Measurements from ENCODE around the gene DENND4A.
A peak's percentile ranks its signal among the peaks of the same experiment; 100 is the strongest.
"Not testable (repeated sequence)": the region's sequence is repeated elsewhere in the genome, so short reads cannot be mapped to it uniquely, and the experiment has no call there.

Gene DENND4A

DNA sequence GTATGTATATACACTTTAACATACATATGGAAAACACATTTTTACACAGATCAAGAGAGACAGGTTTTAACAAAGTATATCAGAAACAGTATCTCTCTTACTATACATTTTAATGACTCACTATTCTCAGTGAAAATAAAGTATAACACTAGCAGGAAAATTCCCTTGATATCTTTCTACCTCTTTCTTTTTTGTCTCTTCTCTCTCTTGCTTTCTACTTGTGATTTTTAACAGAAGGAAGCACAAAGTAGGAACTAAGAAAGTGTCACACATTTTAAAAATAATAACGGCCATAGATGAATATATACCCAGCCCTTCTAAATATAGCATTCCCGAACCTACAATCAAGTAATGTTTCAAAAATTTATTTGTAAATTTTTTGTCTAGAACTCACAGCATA is 4.8 kb downstream of the DENND4A start:
- no peak for DNase-seq (ENCODE audit: extremely low spot score)
- ChIA-PET CTCF (interaction anchor here (0.5 kb wide), 1 partner anchor 18 kb away, joined by 3 read pairs; no protein-coding TSS in a partner anchor), POLR2A (no interaction called here)
- no peak for TF ChIP-seq SP1 (IDR thresholded peaks at IDR 0.05)
- no peak for TF ChIP-seq ELF4 (IDR thresholded peaks at IDR 0.05)
- TF ChIP-seq FOXA1 (IDR thresholded peaks at IDR 0.05), result no peak
- no peak for TF ChIP-seq FOXM1 (IDR thresholded peaks at IDR 0.05; ENCODE audit: borderline replicate concordance)
- TF ChIP-seq HDGF (IDR thresholded peaks at IDR 0.05; ENCODE audit: borderline replicate concordance), result no peak
- no peak for TF ChIP-seq L3MBTL2 (conservative IDR thresholded peaks at IDR 0.05)
- no peak for TF ChIP-seq ARNT (IDR thresholded peaks at IDR 0.05)
- no peak for TF ChIP-seq FOXK2 (IDR thresholded peaks at IDR 0.05)
- no peak for TF ChIP-seq TARDBP (IDR thresholded peaks at IDR 0.05)
- no peak for TF ChIP-seq SUZ12 (IDR thresholded peaks at IDR 0.05)
- TF ChIP-seq, protein P1, sequence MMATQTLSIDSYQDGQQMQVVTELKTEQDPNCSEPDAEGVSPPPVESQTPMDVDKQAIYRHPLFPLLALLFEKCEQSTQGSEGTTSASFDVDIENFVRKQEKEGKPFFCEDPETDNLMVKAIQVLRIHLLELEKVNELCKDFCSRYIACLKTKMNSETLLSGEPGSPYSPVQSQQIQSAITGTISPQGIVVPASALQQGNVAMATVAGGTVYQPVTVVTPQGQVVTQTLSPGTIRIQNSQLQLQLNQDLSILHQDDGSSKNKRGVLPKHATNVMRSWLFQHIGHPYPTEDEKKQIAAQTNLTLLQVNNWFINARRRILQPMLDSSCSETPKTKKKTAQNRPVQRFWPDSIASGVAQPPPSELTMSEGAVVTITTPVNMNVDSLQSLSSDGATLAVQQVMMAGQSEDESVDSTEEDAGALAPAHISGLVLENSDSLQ (IDR thresholded peaks at IDR 0.05), result no peak
- no peak for TF ChIP-seq CTBP1 (IDR thresholded peaks at IDR 0.05; ENCODE audit: borderline replicate concordance)
- TF ChIP-seq LEF1 (IDR thresholded peaks at IDR 0.05; ENCODE audit: borderline replicate concordance), result no peak
- no peak for TF ChIP-seq ZNF384 (IDR thresholded peaks at IDR 0.05)
- no peak for TF ChIP-seq NFRKB (IDR thresholded peaks at IDR 0.05)
- no peak for TF ChIP-seq BHLHE40 (IDR thresholded peaks at IDR 0.05; ENCODE audit: borderline replicate concordance)

DNA sequence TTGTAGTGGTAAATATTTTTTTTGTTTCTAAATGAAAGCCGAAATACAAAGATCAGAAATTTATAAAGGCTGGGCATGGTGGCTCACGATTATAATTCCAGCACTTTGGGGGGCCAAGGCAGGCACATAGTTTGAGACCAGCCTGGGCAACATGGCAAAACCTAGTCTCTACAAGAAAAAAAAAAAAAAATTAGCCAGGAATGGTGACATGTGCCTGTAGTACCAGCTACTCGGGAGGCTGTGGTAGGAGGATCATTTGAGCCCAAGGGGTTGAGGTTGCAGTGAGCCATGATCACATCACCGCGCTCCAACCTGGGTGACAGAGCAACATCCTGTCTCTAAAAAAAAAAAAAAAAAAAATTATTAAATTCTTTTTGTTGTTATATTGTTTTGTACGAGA is 6.9 kb downstream of the DENND4A start:
- TF ChIP-seq HDGF (IDR thresholded peaks at IDR 0.05; ENCODE audit: borderline replicate concordance) (no peak), ZNF384 (IDR thresholded peaks at IDR 0.05) (no peak), NFRKB (IDR thresholded peaks at IDR 0.05) (no peak), SUZ12 (IDR thresholded peaks at IDR 0.05) (no peak), L3MBTL2 (conservative IDR thresholded peaks at IDR 0.05) (no peak)
- ChIA-PET POLR2A (no interaction called here), CTCF (no interaction called here)
- no peak for DNase-seq (ENCODE audit: extremely low spot score)

DNA sequence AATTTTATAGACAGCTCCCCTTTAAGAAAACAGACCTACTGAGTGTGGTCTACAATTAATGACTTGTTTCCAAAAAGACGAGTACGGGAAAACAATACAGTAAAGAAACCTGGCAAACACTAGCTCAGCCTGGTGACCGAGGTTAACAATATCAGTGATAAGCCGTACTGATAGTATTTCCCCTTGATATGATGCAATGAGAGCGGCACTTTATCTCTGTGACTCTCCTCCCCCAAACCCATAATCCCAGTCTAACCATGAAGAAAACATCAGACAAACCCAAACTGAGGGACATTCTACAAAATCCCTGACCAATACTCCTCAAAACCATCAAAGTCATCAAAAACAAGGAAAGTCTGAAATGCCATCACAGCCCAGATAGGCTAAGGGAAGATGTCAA is 8.2 kb downstream of the DENND4A start:
- no peak for DNase-seq (ENCODE audit: extremely low spot score)
- POLR2A ChIA-PET, result interaction anchor here (0.6 kb wide), 1 partner anchor 8 kb away, joined by 3 read pairs; the partner anchor contains the start of gene DENND4A

DNA sequence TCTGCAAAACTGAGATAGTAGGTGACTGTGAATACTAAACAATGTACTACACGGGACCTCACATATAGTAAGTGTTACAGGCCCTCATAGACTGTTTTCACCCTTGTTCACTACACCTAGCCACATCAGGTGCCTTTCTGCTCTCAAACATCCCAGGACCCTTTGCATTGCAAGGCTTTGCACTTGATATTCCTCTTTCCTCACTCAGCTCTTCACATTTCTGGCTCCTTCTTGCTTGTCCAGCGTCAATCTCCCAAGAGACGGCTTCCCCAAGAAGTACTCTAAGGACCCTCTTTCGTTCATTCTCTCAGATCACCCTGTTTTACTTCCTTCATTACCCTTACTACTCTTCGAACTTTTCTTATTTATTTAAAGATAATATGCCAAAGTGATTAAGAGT is 10.0 kb downstream of the DENND4A start:
- no peak for DNase-seq (ENCODE audit: extremely low spot score)
- POLR2A ChIA-PET, result interaction anchor here (1.4 kb wide), 1 partner anchor 9 kb away, joined by 8 read pairs; the partner anchor contains the start of gene DENND4A
- TF ChIP-seq FOXK2 (IDR thresholded peaks at IDR 0.05) (no peak), FOXM1 (IDR thresholded peaks at IDR 0.05; ENCODE audit: borderline replicate concordance) (no peak), ARNT (IDR thresholded peaks at IDR 0.05) (no peak), L3MBTL2 (conservative IDR thresholded peaks at IDR 0.05) (no peak), FOXA1 (IDR thresholded peaks at IDR 0.05) (no peak), TARDBP (IDR thresholded peaks at IDR 0.05) (no peak), ELF4 (IDR thresholded peaks at IDR 0.05) (no peak), BHLHE40 (IDR thresholded peaks at IDR 0.05; ENCODE audit: borderline replicate concordance) (no peak), SP1 (IDR thresholded peaks at IDR 0.05) (no peak), CTBP1 (IDR thresholded peaks at IDR 0.05; ENCODE audit: borderline replicate concordance) (no peak), HDGF (IDR thresholded peaks at IDR 0.05; ENCODE audit: borderline replicate concordance) (no peak), ZNF384 (IDR thresholded peaks at IDR 0.05) (no peak)
- CTCF ChIA-PET, result no interaction called here

More for the DNA sequence above, 8.2 kb downstream of the DENND4A start:
- CTCF ChIA-PET, result no interaction called here
- TF ChIP-seq HDGF (IDR thresholded peaks at IDR 0.05; ENCODE audit: borderline replicate concordance) (no peak), LEF1 (IDR thresholded peaks at IDR 0.05; ENCODE audit: borderline replicate concordance) (no peak), SUZ12 (IDR thresholded peaks at IDR 0.05) (no peak), ZNF384 (IDR thresholded peaks at IDR 0.05) (no peak), FOXM1 (IDR thresholded peaks at IDR 0.05; ENCODE audit: borderline replicate concordance) (no peak), NFRKB (IDR thresholded peaks at IDR 0.05) (no peak), BHLHE40 (IDR thresholded peaks at IDR 0.05; ENCODE audit: borderline replicate concordance) (no peak), CTBP1 (IDR thresholded peaks at IDR 0.05; ENCODE audit: borderline replicate concordance) (no peak), SP1 (IDR thresholded peaks at IDR 0.05) (no peak)
- TF ChIP-seq, protein P1 (IDR thresholded peaks at IDR 0.05), result no peak

DNA sequence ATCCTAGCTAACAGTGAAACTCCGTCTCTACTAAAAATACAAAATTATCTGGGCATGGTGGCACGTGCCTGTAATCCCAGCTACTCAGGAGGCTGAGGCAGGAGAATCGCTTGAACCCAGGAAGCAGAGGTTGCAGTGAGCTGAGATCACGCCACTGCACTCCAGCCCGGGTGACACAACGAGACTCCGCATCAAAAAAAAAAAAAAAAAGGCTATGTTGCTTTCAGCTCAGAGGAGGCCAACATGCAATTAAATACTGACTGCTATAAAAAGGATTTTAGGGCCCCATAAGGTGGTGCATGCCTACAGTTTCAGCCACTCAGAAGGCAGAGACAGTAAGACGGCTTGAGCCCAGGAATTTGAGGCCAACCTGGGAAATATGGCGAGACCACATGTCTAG is 13.4 kb downstream of the DENND4A start:
- TF ChIP-seq L3MBTL2 (conservative IDR thresholded peaks at IDR 0.05), result peak; percentile 31
- peak; percentile 90 for TF ChIP-seq ZNF384 (IDR thresholded peaks at IDR 0.05)
- ChIA-PET POLR2A (interaction anchor here (1.0 to 1.5 kb wide), 2 partner anchors 13 to 91 kb away, joined by 3 read pairs; partner anchors contain the start of genes DENND4A and RAB11A), CTCF (interaction anchor here (1.2 kb wide), 1 partner anchor 54 kb away, joined by 3 read pairs; no protein-coding TSS in a partner anchor)
- DNase-seq (ENCODE audit: extremely low spot score), result not testable (repeated sequence)

DNA sequence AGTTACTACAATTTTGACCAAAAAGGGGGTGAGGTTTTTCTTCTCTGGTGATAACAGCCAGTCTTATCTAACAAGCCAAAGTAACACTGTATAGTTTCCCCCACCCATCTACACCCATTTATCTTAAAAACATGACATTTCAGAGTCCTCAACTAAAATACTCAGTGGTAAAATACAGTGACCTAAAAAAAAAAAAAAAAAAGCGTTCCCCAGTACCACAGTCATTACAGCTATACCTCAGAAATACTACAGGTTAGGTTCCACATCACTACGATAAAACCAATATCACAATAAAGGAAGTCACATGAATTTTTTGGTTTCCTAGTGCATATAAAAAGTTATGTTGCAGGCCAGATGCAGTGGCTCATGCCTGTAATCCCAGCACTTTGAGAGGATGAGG is 13.8 kb downstream of the DENND4A start:
- CTCF ChIA-PET, result no interaction called here
- no peak for DNase-seq (ENCODE audit: extremely low spot score)
- TF ChIP-seq L3MBTL2 (conservative IDR thresholded peaks at IDR 0.05), result no peak
- TF ChIP-seq ARNT (IDR thresholded peaks at IDR 0.05), result no peak
- TF ChIP-seq BHLHE40 (IDR thresholded peaks at IDR 0.05; ENCODE audit: borderline replicate concordance), result no peak
- no peak for TF ChIP-seq CTBP1 (IDR thresholded peaks at IDR 0.05; ENCODE audit: borderline replicate concordance)
- no peak for TF ChIP-seq NFRKB (IDR thresholded peaks at IDR 0.05)
- no peak for TF ChIP-seq HDGF (IDR thresholded peaks at IDR 0.05; ENCODE audit: borderline replicate concordance)
- no peak for TF ChIP-seq ZNF384 (IDR thresholded peaks at IDR 0.05)
- POLR2A ChIA-PET, result interaction anchor here (1.0 to 1.5 kb wide), 2 partner anchors 14 to 91 kb away, joined by 3 read pairs; partner anchors contain the start of genes DENND4A and RAB11A

DNA sequence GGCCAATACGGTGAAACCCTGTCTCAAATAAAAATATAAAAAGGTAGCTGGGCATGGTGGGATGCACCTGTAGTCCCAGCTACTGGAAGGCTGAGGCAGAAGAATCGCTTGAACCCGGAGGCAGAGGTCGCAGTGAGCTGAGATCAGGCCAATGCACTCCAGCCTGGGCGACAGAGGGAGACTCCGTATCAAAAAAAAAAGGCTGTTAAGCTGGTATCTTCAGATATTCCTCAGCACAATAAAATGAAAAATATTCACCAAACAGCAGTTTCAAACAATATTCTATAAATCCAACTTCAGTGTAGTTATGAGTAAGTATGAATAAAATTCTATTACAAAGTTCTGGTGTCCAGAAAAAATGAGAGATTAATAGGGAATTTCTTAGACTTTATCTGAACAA is 14.2 kb downstream of the DENND4A start:
- no peak for TF ChIP-seq ELF4 (IDR thresholded peaks at IDR 0.05)
- no peak for TF ChIP-seq NFRKB (IDR thresholded peaks at IDR 0.05)
- TF ChIP-seq LEF1 (IDR thresholded peaks at IDR 0.05; ENCODE audit: borderline replicate concordance), result no peak
- no peak for TF ChIP-seq HDGF (IDR thresholded peaks at IDR 0.05; ENCODE audit: borderline replicate concordance)
- TF ChIP-seq CTBP1 (IDR thresholded peaks at IDR 0.05; ENCODE audit: borderline replicate concordance), result no peak
- TF ChIP-seq FOXM1 (IDR thresholded peaks at IDR 0.05; ENCODE audit: borderline replicate concordance), result no peak
- TF ChIP-seq, protein P1 (IDR thresholded peaks at IDR 0.05), result no peak
- TF ChIP-seq TARDBP (IDR thresholded peaks at IDR 0.05), result no peak
- no peak for TF ChIP-seq FOXK2 (IDR thresholded peaks at IDR 0.05)
- TF ChIP-seq FOXA1 (IDR thresholded peaks at IDR 0.05), result no peak
- TF ChIP-seq SP1 (IDR thresholded peaks at IDR 0.05), result no peak
- TF ChIP-seq ARNT (IDR thresholded peaks at IDR 0.05), result no peak
- TF ChIP-seq L3MBTL2 (conservative IDR thresholded peaks at IDR 0.05), result no peak
- no peak for TF ChIP-seq SUZ12 (IDR thresholded peaks at IDR 0.05)
- CTCF ChIA-PET, result no interaction called here
- POLR2A ChIA-PET, result interaction anchor here (1.0 to 1.5 kb wide), 2 partner anchors 14 to 91 kb away, joined by 3 read pairs; partner anchors contain the start of genes DENND4A and RAB11A
- DNase-seq (ENCODE audit: extremely low spot score), result no peak
